Upper lobe of left lung (tissue), 4 donors: ENCODE measurements around the gene LAMA3.

ENCODE experiments used
- CTCF ChIP-seq, 6 experiments: fragments of 450-650 bp in 4 of 6; fragments of 200-600 bp in 2 of 6; sonication (generic) in 2 of 6; IDR thresholded peaks; one replicate each; pipeline ENCODE4 v1.5.1; 2016 to 2019; ENCODE audit warnings: antibody characterized with exemption in 6 of 6
- EP300 ChIP-seq, 4 donors: sonication (generic); formaldehyde crosslinking; IDR thresholded peaks; one replicate each; pipeline ENCODE4 v1.5.1; 2017; ENCODE audit warnings: antibody characterized with exemption in 4 of 4, control low read depth in 2 of 4

- TF ChIP-seq CTCF (IDR thresholded peaks at IDR 0.05) (no peak), EP300 (IDR thresholded peaks at IDR 0.05) (no peak)
These were observed 309.6 kb downstream of the LAMA3 start for GRCh38 chr18:23998820-23999219.
